Mucosa of descending colon (tissue), 3 donors: ENCODE data around the gene COL7A1. TPM values are rescaled to one million over a fixed set of nuclear protein-coding genes. Genes with fewer than 3 reads are reported as not detected.

Experiments used
- ATAC-seq: fragments of 200-7000 bp; cut with Tn5 transposase; one replicate; pipeline ENCODE4 v1.9.1; 2020; ENCODE audit warnings: mild to moderate bottlenecking, moderate library complexity
- DNase-seq, 3 donors: peaks; one replicate each; pipeline ENCODE4 v3.0.0-alpha.2; 2020
- H3K36me3 ChIP-seq: fragments of 200-600 bp; one replicate; pipeline ENCODE4 v1.8.0; 2021; ENCODE audit warnings: low read depth, mild to moderate bottlenecking
- H3K4me1 ChIP-seq: fragments of 200-600 bp; one replicate; pipeline ENCODE4 v1.8.0; 2021; ENCODE audit warnings: low read depth, mild to moderate bottlenecking
- H3K4me3 ChIP-seq: fragments of 200-600 bp; one replicate; pipeline ENCODE4 v1.8.0; 2021; ENCODE audit warnings: mild to moderate bottlenecking
- H3K9me3 ChIP-seq: fragments of 200-600 bp; one replicate; pipeline ENCODE4 v1.8.0; 2021; ENCODE audit warnings: mild to moderate bottlenecking
- CTCF ChIP-seq: fragments of 200-600 bp; IDR thresholded peaks from one replicate; pipeline ENCODE4 v1.8.0; 2022; ENCODE audit warnings: antibody characterized with exemption, mild to moderate bottlenecking
- intact Hi-C, 2 donors: fragments of 100-400 bp; cut with DNase I in 1 of 2; cut with micrococcal nuclease in 1 of 2; formaldehyde crosslinking; loops; one replicate each; pipeline versions ENCODE4 v1.11.0 to v1.11.1; 2022; cut with DNase I, micrococcal nuclease
- total RNA-seq, 3 donors: library from RNA; stranded (reverse); fragmentation: NEBNext Ultra II Directional in 2 of 3; extraction: Animal tissue kit (Norgen Biotek cat#: 25700) in 2 of 3; gene quantifications; one replicate each; pipeline versions ENCODE4 v1.2.1 to v1.2.4, GENCODE V29; 2021 to 2023
- donor health status: DM: no; HTN: no; CAD: no; lungs with moderate emphysema.
- donor health status: DM: no; HTN: no; CAD: no.
- donor health status: DM: no; HTN: yes; CAD: no.

COL7A1 gene
- total RNA-seq, 3 donors from 2014 or later, result 2.8 to 6.8 (median 3.9) TPM

- Histone ChIP-seq H3K36me3 (no peaks in the 10 kb centered on the region), H3K9me3 (no peaks in the 10 kb centered on the region), H3K4me1 (peaks cover 4% of the 10 kb centered on the region), H3K4me3 (no peak overlapping the region)
- ATAC-seq (no peak), DNase-seq (no peak)
- intact Hi-C loops, result no loop called here
- no peak for TF ChIP-seq CTCF
Measured at GRCh38 chr3:48562367-48563095, 32.6 kb downstream of the COL7A1 start.

GRCh38 chr3:48561045-48561736, 33.9 kb downstream of the COL7A1 start:
- ATAC-seq (no peak), DNase-seq (peak; percentile 46 to 72 (median 61))
- Histone ChIP-seq H3K4me1 (peaks cover 12% of the 10 kb centered on the region), H3K9me3 (no peaks in the 10 kb centered on the region), H3K36me3 (peaks cover 3% of the 10 kb centered on the region), H3K4me3 (no peak overlapping the region)
- TF ChIP-seq CTCF, result no peak
- intact Hi-C loops, result no loop called here

GRCh38 chr3:48560648-48561018, 34.5 kb downstream of the COL7A1 start:
- Histone ChIP-seq H3K36me3 (peaks cover 3% of the 10 kb centered on the region), H3K4me3 (no peak overlapping the region), H3K9me3 (no peaks in the 10 kb centered on the region), H3K4me1 (peaks cover 18% of the 10 kb centered on the region)
- intact Hi-C loops, result no loop called here
- no peak for DNase-seq
- TF ChIP-seq CTCF, result no peak
- ATAC-seq, result no peak

GRCh38 chr3:48558493-48559134, 36.5 kb downstream of the COL7A1 start:
- Histone ChIP-seq H3K9me3 (no peaks in the 10 kb centered on the region), H3K4me1 (peaks cover 19% of the 10 kb centered on the region), H3K4me3 (no peak overlapping the region), H3K36me3 (peaks cover 3% of the 10 kb centered on the region)
- TF ChIP-seq CTCF, result no peak
- DNase-seq (peak in 1 of 3 donors; percentile 69), ATAC-seq (no peak)
- intact Hi-C loops, result loop anchor here in 1 of 2 donors (10.0 kb wide), 1 partner anchor 284 kb away; no protein-coding TSS in a partner anchor

GRCh38 chr3:48556796-48557626, 38.1 kb downstream of the COL7A1 start, which contains the start of gene PFKFB4:
PFKFB4 (minus strand) TSS chr3:48556803; CDS start chr3:48556777, 26 bp downstream.
- Histone ChIP-seq H3K36me3 (peaks cover 3% of the 10 kb centered on the region), H3K4me3 (peak within 1 kb of the TSS; percentile 11), H3K9me3 (no peaks in the 10 kb centered on the region), H3K4me1 (peaks cover 30% of the 10 kb centered on the region)
- no peak for TF ChIP-seq CTCF
- ATAC-seq (peak; percentile 90), DNase-seq (peak; percentile 99 to 100 (median 100))
- intact Hi-C loops, result loop anchor here in 1 of 2 donors (10.0 kb wide), 1 partner anchor 282 kb away; no protein-coding TSS in a partner anchor
